HCT116 (cell line): Measurements from ENCODE around the gene GALNS. TPM values are rescaled to one million over a fixed set of nuclear protein-coding genes. Genes with fewer than 3 reads are reported as not detected.

ENCODE experiments used
- ATAC-seq: fragments of 200-7000 bp; cut with Tn5 transposase; 2 replicates; pipeline ENCODE4 v1.9.1; 2020; ENCODE audit warnings: mild to moderate bottlenecking, moderate library complexity
- BruUV-seq: library from RNA; stranded (reverse); fragments of 400-500 nt; replicated peaks from 2 replicates; lab custom pipeline; 2021; lab: Mats Ljungman, UMichigan
- CTCF ChIA-PET: fragments of 300-600 bp; sonication (Branson Sonifier 250); formaldehyde crosslinking; loops from one replicate; lab custom pipeline; 2021; ENCODE audit warnings: antibody characterized with exemption; lab: Charles Lee
- POLR2A ChIA-PET: fragments of 300-600, 350-600 bp; sonication (Branson Sonifier 250); formaldehyde crosslinking; loops from one replicate; lab custom pipeline; 2021; ENCODE audit warnings: antibody characterized with exemption; lab: Charles Lee
- RAD21 ChIA-PET, 2 experiments: fragments of 300-600 bp; sonication (Branson Sonifier 250); formaldehyde crosslinking; loops; one replicate each; lab custom pipeline; 2023; ENCODE audit warnings: low total read pairs in 2 of 2; ENCODE audit not compliant: uncharacterized antibody in 2 of 2, unreplicated experiment in 2 of 2, low non-redundant PET in 1 of 2; lab: Charles Lee
- DNase-seq: peaks from one replicate; pipeline ENCODE4 v3.0.0-alpha.2; 2010; ENCODE audit warnings: low read depth, low spot score
- H2AFZ ChIP-seq: fragments of 200-600 bp; shearing (Covaris generic), sonication (generic); 2 replicates; pipeline ENCODE4 v1.6.1; 2017; ENCODE audit warnings: low read depth, mixed run types, mixed read lengths, antibody characterized with exemption, low read length; ENCODE audit not compliant: poor library complexity, severe bottlenecking
- H3K27ac ChIP-seq: 2 replicates; pipeline ENCODE4 v1.5.1; 2012; ENCODE audit warnings: low read depth, low read length
- H3K27me3 ChIP-seq: fragments of 200-600 bp; sonication (generic); 2 replicates; pipeline ENCODE4 v1.6.1; 2016; ENCODE audit warnings: mixed run types, low read length, mixed read lengths; ENCODE audit not compliant: insufficient read depth
- H3K36me3 ChIP-seq, 2 experiments: fragments of 200-500 bp in 1 of 2; fragments of 200-600 bp in 1 of 2; sonication (Bioruptor generic) in 1 of 2; sonication (generic) in 1 of 2; 2 replicates each; pipeline versions ENCODE4 v1.5.1 to v1.6.1; 2014 to 2016; ENCODE audit warnings: low read length in 2 of 2, inconsistent platforms in 1 of 2, mixed read lengths in 1 of 2, mixed run types in 1 of 2; ENCODE audit not compliant: insufficient read depth in 2 of 2, control insufficient read depth in 1 of 2
- H3K4me1 ChIP-seq, 2 experiments: fragments of 200-600 bp in 1 of 2; sonication (generic) in 1 of 2; 2 replicates each; pipeline versions ENCODE4 v1.5.1 to v1.6.1; 2012 to 2017; ENCODE audit warnings: low read length in 2 of 2, inconsistent platforms in 1 of 2, mild to moderate bottlenecking in 1 of 2, mixed read lengths in 1 of 2, mixed run types in 1 of 2, moderate library complexity in 1 of 2; ENCODE audit not compliant: insufficient read depth in 2 of 2, control insufficient read depth in 1 of 2
- H3K4me2 ChIP-seq: fragments of 200-600 bp; sonication (generic); 2 replicates; pipeline ENCODE4 v1.6.1; 2017; ENCODE audit warnings: mixed run types, low read length, mixed read lengths
- H3K4me3 ChIP-seq, 2 experiments: fragments of 200-600 bp in 1 of 2; sonication (generic) in 1 of 2; replicated peaks in 1 of 2; 2 replicates each; pipeline ENCODE4 v1.5.1; 2011 to 2016; ENCODE audit warnings: low read length in 2 of 2, control low read depth in 1 of 2, low read depth in 1 of 2, mild to moderate bottlenecking in 1 of 2, mixed read lengths in 1 of 2, mixed run types in 1 of 2
- H3K79me2 ChIP-seq: fragments of 200-600 bp; sonication (generic); 2 replicates; pipeline ENCODE4 v1.6.1; 2017; ENCODE audit warnings: mild to moderate bottlenecking, mixed run types, low read length, moderate library complexity, mixed read lengths; ENCODE audit not compliant: insufficient read depth
- H3K9ac ChIP-seq: fragments of 200-600 bp; sonication (generic); 2 replicates; pipeline ENCODE4 v1.6.1; 2016; ENCODE audit warnings: low read length, mixed read lengths
- H3K9me2 ChIP-seq: fragments of 200-600 bp; sonication (generic), shearing (Covaris generic); 2 replicates; pipeline ENCODE4 v1.6.1; 2017; ENCODE audit warnings: mixed run types, mild to moderate bottlenecking, moderate library complexity; ENCODE audit not compliant: insufficient read depth
- H3K9me3 ChIP-seq, 2 experiments: fragments of 200-500 bp in 1 of 2; fragments of 200-600 bp in 1 of 2; sonication (Bioruptor generic) in 1 of 2; sonication (generic) in 1 of 2; 2 replicates each; pipeline ENCODE4 v1.6.1; 2014 to 2017; ENCODE audit warnings: low read length in 2 of 2, mixed read lengths in 2 of 2, inconsistent platforms in 1 of 2, low read depth in 1 of 2, mild to moderate bottlenecking in 1 of 2, mixed run types in 1 of 2, moderate library complexity in 1 of 2; ENCODE audit not compliant: control insufficient read depth in 1 of 2, insufficient read depth in 1 of 2
- H4K20me1 ChIP-seq: fragments of 200-600 bp; sonication (generic), shearing (Covaris generic); 2 replicates; pipeline ENCODE4 v1.6.1; 2017; ENCODE audit warnings: mixed run types, mild to moderate bottlenecking, moderate library complexity; ENCODE audit not compliant: insufficient read depth
- CBX3 ChIP-seq: IDR thresholded peaks from 2 replicates; pipeline ENCODE4 v1.6.1; 2012; ENCODE audit warnings: low read depth
- REST ChIP-seq: IDR thresholded peaks from 2 replicates; pipeline ENCODE4 v1.6.1; 2012; ENCODE audit warnings: low read depth
- SRF ChIP-seq: IDR thresholded peaks from 2 replicates; pipeline ENCODE4 v1.6.1; 2012; ENCODE audit warnings: low read depth
- YY1 ChIP-seq: IDR thresholded peaks from 2 replicates; pipeline ENCODE4 v1.6.1; 2011; ENCODE audit warnings: low read length, low read depth, moderate library complexity, mild to moderate bottlenecking; ENCODE audit not compliant: insufficient replicate concordance; ENCODE audit errors: extremely low read depth
- ZBTB33 ChIP-seq: IDR thresholded peaks from 2 replicates; pipeline ENCODE4 v1.6.1; 2011; ENCODE audit warnings: mild to moderate bottlenecking, low read length, moderate library complexity; ENCODE audit not compliant: insufficient replicate concordance; ENCODE audit errors: extremely low read depth
- intact Hi-C: fragments of 100-400 bp; cut with micrococcal nuclease; formaldehyde crosslinking; loops from 2 replicates; pipeline ENCODE4 v1.10.0; 2022
- total RNA-seq: library from RNA; stranded (reverse); gene quantifications from one replicate; pipeline ENCODE4 v1.2.1, GENCODE V29; 2021; ENCODE audit not compliant: unreplicated experiment

GALNS gene
- total RNA-seq, 1 experiment from 2014 or later: 44.6 TPM

GRCh38 chr16:88769617-88770460, 86.9 kb downstream of the GALNS start (continued):
- no peak for TF ChIP-seq ZBTB33
- no peak for TF ChIP-seq YY1
- TF ChIP-seq CBX3: no peak

- peaks cover 0 to 17% of the 10 kb centered on the region in 2 experiments; a peak in 1 of 4 replicates for H3K36me3 ChIP-seq
- no peak for ATAC-seq
- peak overlapping the region; percentile 92 for H3K27ac ChIP-seq
- no peak overlapping the region for H2AFZ ChIP-seq
- no peaks in the 10 kb centered on the region for H3K9me3 ChIP-seq
- CTCF ChIA-PET: interaction anchor here (1.0 kb wide), 1 partner anchor 31 kb away, joined by 4 read pairs; no protein-coding TSS in a partner anchor
- no peak overlapping the region for H3K9ac ChIP-seq
- TF ChIP-seq REST: no peak
- no peak for TF ChIP-seq SRF
- POLR2A ChIA-PET: no interaction called here
- peaks cover 99% of the 10 kb centered on the region for H3K79me2 ChIP-seq
- H3K4me2 ChIP-seq: no peak overlapping the region
- no TSS peak for BruUV-seq
- no peaks in the 10 kb centered on the region for H3K9me2 ChIP-seq
- H3K27me3 ChIP-seq: no peaks in the 10 kb centered on the region
- H4K20me1 ChIP-seq: peaks cover 19% of the 10 kb centered on the region; the same call in 1 of the 2 replicates
- no peak for DNase-seq
- intact Hi-C loops: no loop called here
- H3K4me3 ChIP-seq: no peak overlapping the region
- RAD21 ChIA-PET: no interaction called here
- H3K4me1 ChIP-seq: peaks cover 56 to 98% of the 10 kb centered on the region in 2 experiments
Measured at GRCh38 chr16:88768071-88768783, 88.5 kb downstream of the GALNS start.
